PFSK-1 (cell line): ENCODE results near the gene HCAR1.

Experiments
- FOXP2 ChIP-seq: optimal IDR thresholded peaks from 2 replicates; pipeline ENCODE3; 2011; ENCODE audit warnings: borderline replicate concordance, control low read depth, inconsistent platforms; ENCODE audit not compliant: insufficient read depth; ENCODE audit errors: extremely low read length, extremely low read depth
- POLR2AphosphoS5 ChIP-seq: IDR thresholded peaks from 2 replicates; pipeline ENCODE4 v1.6.1; 2012; ENCODE audit warnings: low read depth, mild to moderate bottlenecking, control low read depth, low read length, moderate library complexity
- SIN3A ChIP-seq: IDR thresholded peaks from 2 replicates; pipeline ENCODE4 v1.6.1; 2012; ENCODE audit warnings: mild to moderate bottlenecking, low read length, moderate library complexity, borderline replicate concordance; ENCODE audit not compliant: insufficient read depth
- TAF1 ChIP-seq: IDR thresholded peaks from 2 replicates; pipeline ENCODE4 v1.6.1; 2012; ENCODE audit warnings: low read length, control low read depth, borderline replicate concordance; ENCODE audit not compliant: insufficient read depth
- TF ChIP-seq, protein P1 (sequence below), 2 experiments: IDR thresholded peaks; 2 replicates each; pipeline versions ENCODE4 v1.6.1 to v1.8.0; 2011 to 2012; ENCODE audit warnings: low read depth in 2 of 2, low read length in 2 of 2, control low read depth in 1 of 2, inconsistent platforms in 1 of 2, mild to moderate bottlenecking in 1 of 2, moderate library complexity in 1 of 2; ENCODE audit not compliant: insufficient read depth in 1 of 2

HCAR1 gene

DNA sequence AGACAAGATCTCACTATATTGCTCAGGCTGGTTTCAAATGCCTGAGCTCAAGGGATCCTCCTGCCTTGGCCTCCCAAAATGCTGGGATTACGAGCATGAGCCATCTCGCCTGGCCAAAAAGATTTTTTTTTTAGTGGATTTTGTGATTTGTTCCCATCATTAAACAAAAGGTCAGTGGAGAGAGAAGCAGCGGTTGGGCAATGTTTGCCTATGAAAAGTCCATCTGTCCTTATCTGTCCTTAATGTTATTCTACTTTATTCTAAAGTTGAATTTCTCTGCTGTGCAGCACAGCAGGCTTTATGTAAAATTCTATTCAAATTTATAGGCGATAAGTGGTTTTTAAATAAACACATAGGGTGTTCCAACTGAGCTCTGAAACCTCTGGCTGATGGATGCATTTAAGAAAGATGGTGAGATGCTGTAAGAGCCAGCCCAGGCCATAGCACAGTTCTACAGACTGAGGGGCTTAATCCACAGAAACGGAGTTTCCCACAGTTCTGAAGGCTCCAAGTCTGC, 46.3 kb downstream of the HCAR1 start:
- TF ChIP-seq, protein P1, sequence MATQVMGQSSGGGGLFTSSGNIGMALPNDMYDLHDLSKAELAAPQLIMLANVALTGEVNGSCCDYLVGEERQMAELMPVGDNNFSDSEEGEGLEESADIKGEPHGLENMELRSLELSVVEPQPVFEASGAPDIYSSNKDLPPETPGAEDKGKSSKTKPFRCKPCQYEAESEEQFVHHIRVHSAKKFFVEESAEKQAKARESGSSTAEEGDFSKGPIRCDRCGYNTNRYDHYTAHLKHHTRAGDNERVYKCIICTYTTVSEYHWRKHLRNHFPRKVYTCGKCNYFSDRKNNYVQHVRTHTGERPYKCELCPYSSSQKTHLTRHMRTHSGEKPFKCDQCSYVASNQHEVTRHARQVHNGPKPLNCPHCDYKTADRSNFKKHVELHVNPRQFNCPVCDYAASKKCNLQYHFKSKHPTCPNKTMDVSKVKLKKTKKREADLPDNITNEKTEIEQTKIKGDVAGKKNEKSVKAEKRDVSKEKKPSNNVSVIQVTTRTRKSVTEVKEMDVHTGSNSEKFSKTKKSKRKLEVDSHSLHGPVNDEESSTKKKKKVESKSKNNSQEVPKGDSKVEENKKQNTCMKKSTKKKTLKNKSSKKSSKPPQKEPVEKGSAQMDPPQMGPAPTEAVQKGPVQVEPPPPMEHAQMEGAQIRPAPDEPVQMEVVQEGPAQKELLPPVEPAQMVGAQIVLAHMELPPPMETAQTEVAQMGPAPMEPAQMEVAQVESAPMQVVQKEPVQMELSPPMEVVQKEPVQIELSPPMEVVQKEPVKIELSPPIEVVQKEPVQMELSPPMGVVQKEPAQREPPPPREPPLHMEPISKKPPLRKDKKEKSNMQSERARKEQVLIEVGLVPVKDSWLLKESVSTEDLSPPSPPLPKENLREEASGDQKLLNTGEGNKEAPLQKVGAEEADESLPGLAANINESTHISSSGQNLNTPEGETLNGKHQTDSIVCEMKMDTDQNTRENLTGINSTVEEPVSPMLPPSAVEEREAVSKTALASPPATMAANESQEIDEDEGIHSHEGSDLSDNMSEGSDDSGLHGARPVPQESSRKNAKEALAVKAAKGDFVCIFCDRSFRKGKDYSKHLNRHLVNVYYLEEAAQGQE (IDR thresholded peaks at IDR 0.05; ENCODE audit: insufficient read depth in 1 of 2, low read depth in 2 of 2, low read length in 2 of 2) = no peak
- TF ChIP-seq POLR2AphosphoS5 (no peak), TAF1 (no peak), SIN3A (no peak), FOXP2 (no peak)

DNA sequence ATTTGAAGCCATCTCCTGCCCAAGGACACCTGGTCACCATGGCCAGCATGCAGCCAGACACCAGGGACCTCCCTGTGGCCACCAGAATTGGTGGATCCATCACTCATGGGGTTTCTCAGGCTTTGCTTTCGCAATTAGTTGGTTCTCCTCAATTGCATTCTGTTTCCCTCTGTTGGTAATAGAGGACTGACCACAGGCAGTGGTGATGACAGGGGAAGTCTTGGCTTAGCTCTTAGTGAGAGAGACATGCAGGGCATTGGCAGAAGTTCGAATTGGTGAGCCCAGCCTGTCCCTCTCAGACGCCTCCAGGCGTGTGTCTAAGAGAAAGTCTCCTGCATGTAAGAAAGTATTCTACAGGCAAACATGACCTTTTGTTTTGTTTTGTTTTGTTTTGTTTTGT, 48.8 kb downstream of the HCAR1 start:
- TF ChIP-seq, protein P1 (IDR thresholded peaks at IDR 0.05; ENCODE audit: insufficient read depth in 1 of 2, low read depth in 2 of 2, low read length in 2 of 2) = no peak
- no peak for TF ChIP-seq TAF1
